Prostate gland (tissue), 2 donors: ENCODE results near the gene GSTM2.
"Not testable (repeated sequence)": the region's sequence is repeated elsewhere in the genome, so short reads cannot be mapped to it uniquely, and the experiment has no call there.

Experiments used
- POLR2A ChIP-seq: fragments of 450-650 bp; IDR thresholded peaks from one replicate; pipeline ENCODE4 v1.6.1; 2016; ENCODE audit warnings: antibody characterized with exemption, mild to moderate bottlenecking
- TF ChIP-seq, protein P1 (sequence below), 4 experiments: fragments of 200-600 bp in 2 of 4; fragments of 450-650 bp in 2 of 4; sonication (generic) in 2 of 4; IDR thresholded peaks; 1 replicate in 3 of 4; 2 replicates in 1 of 4; pipeline ENCODE4 v1.5.1; 2016 to 2019; ENCODE audit warnings: antibody characterized with exemption in 4 of 4, mild to moderate bottlenecking in 2 of 4, moderate library complexity in 2 of 4

DNA sequence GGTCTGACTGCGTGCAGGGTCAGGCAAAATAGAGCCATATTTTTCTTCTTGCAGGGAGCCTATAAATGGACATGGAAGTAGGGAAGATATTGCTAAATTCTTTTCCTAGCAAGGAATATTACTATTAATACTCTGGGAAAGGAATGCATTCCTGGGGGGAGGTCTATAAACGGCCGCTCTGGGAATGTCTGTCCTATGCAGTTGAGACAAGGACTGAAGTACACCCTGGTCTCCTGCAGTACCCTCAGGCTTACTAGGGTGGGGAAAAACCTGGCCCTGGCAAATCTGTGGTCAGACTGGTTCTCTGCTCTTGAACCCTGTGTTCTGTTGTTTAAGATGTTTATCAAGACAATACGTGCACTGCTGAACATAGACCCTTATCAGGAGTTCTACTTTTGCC lies 41.1 kb downstream of the GSTM2 start:
- TF ChIP-seq, protein P1, sequence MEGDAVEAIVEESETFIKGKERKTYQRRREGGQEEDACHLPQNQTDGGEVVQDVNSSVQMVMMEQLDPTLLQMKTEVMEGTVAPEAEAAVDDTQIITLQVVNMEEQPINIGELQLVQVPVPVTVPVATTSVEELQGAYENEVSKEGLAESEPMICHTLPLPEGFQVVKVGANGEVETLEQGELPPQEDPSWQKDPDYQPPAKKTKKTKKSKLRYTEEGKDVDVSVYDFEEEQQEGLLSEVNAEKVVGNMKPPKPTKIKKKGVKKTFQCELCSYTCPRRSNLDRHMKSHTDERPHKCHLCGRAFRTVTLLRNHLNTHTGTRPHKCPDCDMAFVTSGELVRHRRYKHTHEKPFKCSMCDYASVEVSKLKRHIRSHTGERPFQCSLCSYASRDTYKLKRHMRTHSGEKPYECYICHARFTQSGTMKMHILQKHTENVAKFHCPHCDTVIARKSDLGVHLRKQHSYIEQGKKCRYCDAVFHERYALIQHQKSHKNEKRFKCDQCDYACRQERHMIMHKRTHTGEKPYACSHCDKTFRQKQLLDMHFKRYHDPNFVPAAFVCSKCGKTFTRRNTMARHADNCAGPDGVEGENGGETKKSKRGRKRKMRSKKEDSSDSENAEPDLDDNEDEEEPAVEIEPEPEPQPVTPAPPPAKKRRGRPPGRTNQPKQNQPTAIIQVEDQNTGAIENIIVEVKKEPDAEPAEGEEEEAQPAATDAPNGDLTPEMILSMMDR (IDR thresholded peaks at IDR 0.05): not testable (repeated sequence)
- not testable (repeated sequence) for TF ChIP-seq POLR2A
